Measurements from ENCODE around the gene SLC45A3. TPM values are rescaled to one million over a fixed set of nuclear protein-coding genes. Genes with fewer than 3 reads are reported as not detected.

SLC45A3 gene
- total RNA-seq, 4 donors from 2014 or later = 1.2 to 3.1 (median 1.4) TPM

- Histone ChIP-seq H3K36me3 (no peaks in the 10 kb centered on the region), H3K4me1 (no peaks in the 10 kb centered on the region), H3K27me3 (peaks cover 0 to 7% (median 0%) of the 10 kb centered on the region in 4 donors), H3K9me3 (no peaks in the 10 kb centered on the region), H3K27ac (no peak overlapping the region), H3K4me3 (no peak overlapping the region)
- intact Hi-C loops (cut with DNase I) = no loop called here
- DNase-seq = no peak
- no peak for TF ChIP-seq POLR2A (IDR thresholded peaks at IDR 0.05)
- no peak for TF ChIP-seq CTCF (IDR thresholded peaks at IDR 0.05)
- 76 to 78% methylated on average over 10 to 11 of the region's 11 CpGs for WGBS, 2 donors
Measured at GRCh38 chr1:205652984-205653383, 27.3 kb downstream of the SLC45A3 start.

- intact Hi-C loops (cut with DNase I) = no loop called here
- H3K36me3 ChIP-seq = no peaks in the 10 kb centered on the region
Measured at GRCh38 chr1:205650241-205650640, 30.1 kb downstream of the SLC45A3 start.

GRCh38 chr1:205645519-205645918 is 34.8 kb downstream of the SLC45A3 start:
- Histone ChIP-seq H3K9me3 (no peaks in the 10 kb centered on the region), H3K36me3 (no peaks in the 10 kb centered on the region), H3K27ac (no peak overlapping the region), H3K4me1 (no peaks in the 10 kb centered on the region), H3K4me3 (no peak overlapping the region), H3K27me3 (no peaks in the 10 kb centered on the region)
- WGBS, 2 donors = 87 to 90% methylated on average over 8 of the region's 8 CpGs
- intact Hi-C loops (cut with DNase I) = no loop called here
- no peak for DNase-seq
- no peak for TF ChIP-seq POLR2A (IDR thresholded peaks at IDR 0.05)
- no peak for TF ChIP-seq CTCF (IDR thresholded peaks at IDR 0.05)

More at GRCh38 chr1:205650241-205650640, 30.1 kb downstream of the SLC45A3 start:
- Histone ChIP-seq H3K27ac (no peak overlapping the region), H3K27me3 (no peaks in the 10 kb centered on the region), H3K4me1 (no peaks in the 10 kb centered on the region), H3K9me3 (no peaks in the 10 kb centered on the region), H3K4me3 (no peak overlapping the region)
- 80 to 86% methylated on average over 1 of the region's 1 CpG for WGBS, 2 donors
- no peak for TF ChIP-seq CTCF (IDR thresholded peaks at IDR 0.05)
- no peak for TF ChIP-seq POLR2A (IDR thresholded peaks at IDR 0.05)
- no peak for DNase-seq

DNA sequence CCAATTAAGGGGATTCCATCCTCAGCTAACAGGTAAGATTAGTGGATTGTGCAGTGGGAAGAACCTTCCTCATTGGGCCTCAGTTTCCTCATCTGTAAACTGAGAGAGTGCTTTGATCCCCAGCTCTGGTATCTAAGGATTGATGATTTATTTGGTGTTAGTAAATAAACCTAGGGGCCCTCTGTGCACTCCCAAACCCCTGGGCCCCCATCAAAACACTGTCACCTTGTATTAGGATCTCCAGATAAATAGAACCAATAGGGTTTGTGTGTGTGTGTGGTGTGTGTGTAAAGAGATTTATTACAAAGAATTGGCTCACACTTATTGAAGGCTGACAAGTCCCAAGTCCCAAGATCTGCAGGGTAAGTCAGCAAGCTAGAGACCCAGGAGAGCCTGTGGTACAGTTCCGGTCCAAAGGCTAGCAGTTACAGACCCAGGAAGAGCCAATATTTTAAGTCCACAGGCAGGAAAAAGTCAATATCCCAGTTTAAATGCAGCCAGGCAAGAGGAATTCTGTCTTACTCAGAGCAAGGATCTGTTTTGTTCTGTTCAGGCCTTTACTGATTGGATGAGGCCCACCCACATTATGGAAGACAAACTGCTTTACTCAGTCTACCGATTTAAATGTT is 37.5 kb downstream of the SLC45A3 start:
- H3K4me1 ChIP-seq = peaks cover 0 to 3% (median 0%) of the 10 kb centered on the region in 3 donors
- no peaks in the 10 kb centered on the region for H3K36me3 ChIP-seq
- no peak for DNase-seq
- H3K27ac ChIP-seq = no peak overlapping the region
- no peak for TF ChIP-seq CTCF (IDR thresholded peaks at IDR 0.05)
- no peak for TF ChIP-seq POLR2A (IDR thresholded peaks at IDR 0.05)
- no peak overlapping the region for H3K4me3 ChIP-seq
- no peaks in the 10 kb centered on the region for H3K27me3 ChIP-seq
- no peaks in the 10 kb centered on the region for H3K9me3 ChIP-seq
- 83 to 100% methylated on average over 2 of the region's 2 CpGs for WGBS, 2 donors
- intact Hi-C loops (cut with DNase I) = no loop called here

GRCh38 chr1:205639567-205639966 is 40.7 kb downstream of the SLC45A3 start:
- Histone ChIP-seq H3K27ac (no peak overlapping the region), H3K27me3 (no peaks in the 10 kb centered on the region), H3K4me1 (peaks cover 9 to 34% (median 9%) of the 10 kb centered on the region in 3 donors), H3K9me3 (no peaks in the 10 kb centered on the region), H3K4me3 (no peak overlapping the region), H3K36me3 (no peaks in the 10 kb centered on the region)
- 100% methylated on average over 1 of the region's 1 CpG for WGBS, 2 donors
- DNase-seq = no peak
- intact Hi-C loops (cut with DNase I) = loop anchor here (5.0 kb wide), 1 partner anchor 47 kb away; no protein-coding TSS in a partner anchor
- TF ChIP-seq CTCF (IDR thresholded peaks at IDR 0.05) (no peak), POLR2A (IDR thresholded peaks at IDR 0.05) (no peak)

Data from esophagus squamous epithelium (tissue), 5 donors.